ENCODE data around the gene NECTIN1.

GRCh38 chr11:119717839-119718534, 11.0 kb downstream of the NECTIN1 start:
- TF ChIP-seq, protein P1, sequence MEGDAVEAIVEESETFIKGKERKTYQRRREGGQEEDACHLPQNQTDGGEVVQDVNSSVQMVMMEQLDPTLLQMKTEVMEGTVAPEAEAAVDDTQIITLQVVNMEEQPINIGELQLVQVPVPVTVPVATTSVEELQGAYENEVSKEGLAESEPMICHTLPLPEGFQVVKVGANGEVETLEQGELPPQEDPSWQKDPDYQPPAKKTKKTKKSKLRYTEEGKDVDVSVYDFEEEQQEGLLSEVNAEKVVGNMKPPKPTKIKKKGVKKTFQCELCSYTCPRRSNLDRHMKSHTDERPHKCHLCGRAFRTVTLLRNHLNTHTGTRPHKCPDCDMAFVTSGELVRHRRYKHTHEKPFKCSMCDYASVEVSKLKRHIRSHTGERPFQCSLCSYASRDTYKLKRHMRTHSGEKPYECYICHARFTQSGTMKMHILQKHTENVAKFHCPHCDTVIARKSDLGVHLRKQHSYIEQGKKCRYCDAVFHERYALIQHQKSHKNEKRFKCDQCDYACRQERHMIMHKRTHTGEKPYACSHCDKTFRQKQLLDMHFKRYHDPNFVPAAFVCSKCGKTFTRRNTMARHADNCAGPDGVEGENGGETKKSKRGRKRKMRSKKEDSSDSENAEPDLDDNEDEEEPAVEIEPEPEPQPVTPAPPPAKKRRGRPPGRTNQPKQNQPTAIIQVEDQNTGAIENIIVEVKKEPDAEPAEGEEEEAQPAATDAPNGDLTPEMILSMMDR (IDR thresholded peaks at IDR 0.05; ENCODE audit: low read length), result no peak
- TF ChIP-seq EZH2phosphoT487 (IDR thresholded peaks at IDR 0.05; ENCODE audit: low read length), result no peak
- no peak for TF ChIP-seq EZH2 (optimal IDR thresholded peaks at IDR 0.05; ENCODE audit: low read depth, low read length)

Data from MM.1S (cell line).